ENCODE measurements around the gene UQCRC1. TPM values are rescaled to one million over a fixed set of nuclear protein-coding genes. Genes with fewer than 3 reads are reported as not detected.

UQCRC1 gene
- total RNA-seq, 1 experiment from 2014 or later = 323 TPM

DNA sequence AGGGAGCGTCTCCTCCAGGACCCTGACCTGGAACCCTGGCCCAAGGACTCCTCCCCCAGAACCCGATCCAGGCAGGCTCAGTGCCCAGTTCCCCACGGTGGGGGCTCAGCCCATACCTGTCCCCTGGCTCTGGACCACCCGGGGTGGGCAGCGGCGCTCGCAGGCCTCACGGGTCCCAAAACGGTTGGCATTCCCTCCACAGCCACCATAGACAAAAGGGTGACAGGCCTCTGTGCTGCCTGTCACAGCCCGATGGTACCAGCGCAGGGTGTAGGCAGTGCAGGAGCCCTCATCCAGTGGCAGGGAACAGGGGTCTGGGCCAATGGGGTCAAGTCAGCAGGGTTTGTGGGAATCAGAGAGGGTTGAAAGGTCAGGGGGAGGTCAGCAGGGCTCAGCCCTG lies 44.8 kb downstream of the UQCRC1 start (continued):
- TF ChIP-seq HMGA2 (CRISPR knock-in tag; IDR thresholded peaks at IDR 0.05) = no peak
- TF ChIP-seq ARID4B (CRISPR knock-in tag; IDR thresholded peaks at IDR 0.05; ENCODE audit: borderline replicate concordance) = no peak
- TF ChIP-seq CREM (CRISPR knock-in tag; IDR thresholded peaks at IDR 0.05) = no peak
- TF ChIP-seq, protein P1, sequence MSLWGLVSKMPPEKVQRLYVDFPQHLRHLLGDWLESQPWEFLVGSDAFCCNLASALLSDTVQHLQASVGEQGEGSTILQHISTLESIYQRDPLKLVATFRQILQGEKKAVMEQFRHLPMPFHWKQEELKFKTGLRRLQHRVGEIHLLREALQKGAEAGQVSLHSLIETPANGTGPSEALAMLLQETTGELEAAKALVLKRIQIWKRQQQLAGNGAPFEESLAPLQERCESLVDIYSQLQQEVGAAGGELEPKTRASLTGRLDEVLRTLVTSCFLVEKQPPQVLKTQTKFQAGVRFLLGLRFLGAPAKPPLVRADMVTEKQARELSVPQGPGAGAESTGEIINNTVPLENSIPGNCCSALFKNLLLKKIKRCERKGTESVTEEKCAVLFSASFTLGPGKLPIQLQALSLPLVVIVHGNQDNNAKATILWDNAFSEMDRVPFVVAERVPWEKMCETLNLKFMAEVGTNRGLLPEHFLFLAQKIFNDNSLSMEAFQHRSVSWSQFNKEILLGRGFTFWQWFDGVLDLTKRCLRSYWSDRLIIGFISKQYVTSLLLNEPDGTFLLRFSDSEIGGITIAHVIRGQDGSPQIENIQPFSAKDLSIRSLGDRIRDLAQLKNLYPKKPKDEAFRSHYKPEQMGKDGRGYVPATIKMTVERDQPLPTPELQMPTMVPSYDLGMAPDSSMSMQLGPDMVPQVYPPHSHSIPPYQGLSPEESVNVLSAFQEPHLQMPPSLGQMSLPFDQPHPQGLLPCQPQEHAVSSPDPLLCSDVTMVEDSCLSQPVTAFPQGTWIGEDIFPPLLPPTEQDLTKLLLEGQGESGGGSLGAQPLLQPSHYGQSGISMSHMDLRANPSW (CRISPR knock-in tag; conservative IDR thresholded peaks at IDR 0.05; ENCODE audit: low read depth) = no peak
- TF ChIP-seq OVOL2 (CRISPR knock-in tag; IDR thresholded peaks at IDR 0.05; ENCODE audit: borderline replicate concordance) = no peak
- no peak for TF ChIP-seq NR2C2 (CRISPR knock-in tag; IDR thresholded peaks at IDR 0.05)
- no peak for TF ChIP-seq TEAD1 (CRISPR knock-in tag; IDR thresholded peaks at IDR 0.05)

DNA sequence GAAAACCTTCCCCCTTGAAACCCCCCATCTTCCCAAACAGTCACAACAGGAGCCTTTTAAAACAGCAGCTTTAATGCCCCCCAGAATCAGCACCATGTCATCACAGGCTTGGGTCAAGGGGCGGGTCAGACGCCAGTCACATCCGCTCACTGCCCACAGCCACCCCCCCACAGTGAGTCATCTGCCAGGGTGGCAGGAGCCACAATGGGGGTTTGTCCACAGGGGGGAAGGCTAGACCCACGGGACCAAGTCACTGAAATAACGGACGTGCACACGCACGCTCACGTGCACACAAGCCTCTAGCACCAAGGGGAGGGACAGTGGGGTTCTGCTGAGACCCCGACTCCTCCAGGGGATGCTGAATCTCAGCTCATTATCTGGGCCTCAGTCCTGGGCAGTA lies 45.4 kb downstream of the UQCRC1 start:
- no peak overlapping the region; the same call in 1 of the 2 replicates for H3K27ac Mint-ChIP-seq

More for the DNA sequence above, 45.4 kb downstream of the UQCRC1 start:
- Mint-ChIP-seq H3K4me3 (no peak overlapping the region), H3K27me3 (ENCODE audit: low read depth) (no peaks in the 10 kb centered on the region), H3K9me3 (no peaks in the 10 kb centered on the region), H3K4me1 (peaks cover 36% of the 10 kb centered on the region), H3K36me3 (no peaks in the 10 kb centered on the region)
- DNase-seq (ENCODE audit: low spot score) = no peak
- CTCF ChIA-PET = interaction anchor here (0.8 to 1.6 kb wide), 3 partner anchors 72 to 128 kb away, joined by 3 to 6 read pairs (median 3); partner anchors contain the start of genes NCKIPSD and SLC26A6
- POLR2A ChIA-PET = interaction anchor here (0.6 kb wide), 1 partner anchor 91 kb away, joined by 3 read pairs; no protein-coding TSS in a partner anchor
- ATAC-seq = no peak
- TF ChIP-seq, protein P2, sequence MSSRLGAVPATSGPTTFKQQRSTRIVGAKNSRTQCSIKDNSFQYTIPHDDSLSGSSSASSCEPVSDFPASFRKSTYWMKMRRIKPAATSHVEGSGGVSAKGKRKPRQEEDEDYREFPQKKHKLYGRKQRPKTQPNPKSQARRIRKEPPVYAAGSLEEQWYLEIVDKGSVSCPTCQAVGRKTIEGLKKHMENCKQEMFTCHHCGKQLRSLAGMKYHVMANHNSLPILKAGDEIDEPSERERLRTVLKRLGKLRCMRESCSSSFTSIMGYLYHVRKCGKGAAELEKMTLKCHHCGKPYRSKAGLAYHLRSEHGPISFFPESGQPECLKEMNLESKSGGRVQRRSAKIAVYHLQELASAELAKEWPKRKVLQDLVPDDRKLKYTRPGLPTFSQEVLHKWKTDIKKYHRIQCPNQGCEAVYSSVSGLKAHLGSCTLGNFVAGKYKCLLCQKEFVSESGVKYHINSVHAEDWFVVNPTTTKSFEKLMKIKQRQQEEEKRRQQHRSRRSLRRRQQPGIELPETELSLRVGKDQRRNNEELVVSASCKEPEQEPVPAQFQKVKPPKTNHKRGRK (CRISPR knock-in tag; IDR thresholded peaks at IDR 0.05; ENCODE audit: borderline replicate concordance) = no peak
- no peak for TF ChIP-seq TP53 (CRISPR knock-in tag; IDR thresholded peaks at IDR 0.05)
- TF ChIP-seq EMX1 (CRISPR knock-in tag; IDR thresholded peaks at IDR 0.05) = no peak
- TF ChIP-seq ATF6 (CRISPR knock-in tag; IDR thresholded peaks at IDR 0.05) = no peak
- TF ChIP-seq CREM (CRISPR knock-in tag; IDR thresholded peaks at IDR 0.05) = no peak
- TF ChIP-seq ETV6 (CRISPR knock-in tag; IDR thresholded peaks at IDR 0.05) = no peak
- TF ChIP-seq ERG (CRISPR knock-in tag; IDR thresholded peaks at IDR 0.05) = no peak
- no peak for TF ChIP-seq GABPB1 (CRISPR knock-in tag; IDR thresholded peaks at IDR 0.05)
- TF ChIP-seq SP1 (CRISPR knock-in tag; conservative IDR thresholded peaks at IDR 0.05) = no peak
- no peak for TF ChIP-seq JUN (CRISPR knock-in tag; IDR thresholded peaks at IDR 0.05)
- TF ChIP-seq HMGXB4 (CRISPR knock-in tag; IDR thresholded peaks at IDR 0.05) = no peak
- no peak for TF ChIP-seq ESRRA (CRISPR knock-in tag; IDR thresholded peaks at IDR 0.05; ENCODE audit: borderline replicate concordance)
- TF ChIP-seq, protein P1 (CRISPR knock-in tag; conservative IDR thresholded peaks at IDR 0.05; ENCODE audit: low read depth) = no peak
- TF ChIP-seq USF2 (CRISPR knock-in tag; IDR thresholded peaks at IDR 0.05) = no peak

Data from WTC11 (cell line).